CD4-positive, alpha-beta T cell treated with Interleukin-6 for 4 hours (primary cell): Measurements from ENCODE around the gene MIA.
"Not testable (repeated sequence)": the region's sequence is repeated elsewhere in the genome, so short reads cannot be mapped to it uniquely, and the experiment has no call there.

Experiments
- DNase-seq: peaks from one replicate; pipeline ENCODE4 v3.0.0-alpha.2; 2020; ENCODE audit warnings: mixed read lengths

MIA gene

GRCh38 chr19:40774916-40775631, at the start of gene MIA:
MIA (plus strand) TSS chr19:40775521; CDS start chr19:40775543, 22 bp downstream.
- DNase-seq: no peak

GRCh38 chr19:40726279-40726678, 49.0 kb upstream of the MIA start:
- no peak for DNase-seq

- DNase-seq: not testable (repeated sequence)
These were observed 45.3 kb upstream of the MIA start for GRCh38 chr19:40730065-40730464.

GRCh38 chr19:40732304-40732703, 43.0 kb upstream of the MIA start:
- DNase-seq: not testable (repeated sequence)

- DNase-seq: no peak
These were observed 42.2 kb upstream of the MIA start for GRCh38 chr19:40733149-40733548.

GRCh38 chr19:40735013-40735771, 40.1 kb upstream of the MIA start:
- no peak for DNase-seq

- no peak for DNase-seq
These were observed 38.7 kb upstream of the MIA start for GRCh38 chr19:40736661-40737060.

GRCh38 chr19:40737102-40737644, 38.1 kb upstream of the MIA start:
- DNase-seq: no peak

- DNase-seq: no peak
These were observed 36.1 kb upstream of the MIA start for GRCh38 chr19:40739030-40739839.

- no peak for DNase-seq
These were observed 35.2 kb upstream of the MIA start for GRCh38 chr19:40739871-40740703.

GRCh38 chr19:40740747-40741146, 34.6 kb upstream of the MIA start:
- DNase-seq: no peak

GRCh38 chr19:40741527-40742390, 33.6 kb upstream of the MIA start:
- no peak for DNase-seq

GRCh38 chr19:40742477-40742876, 32.8 kb upstream of the MIA start:
- DNase-seq: no peak

- no peak for DNase-seq
These were observed 32.4 kb upstream of the MIA start for GRCh38 chr19:40742886-40743285.

- DNase-seq: no peak
These were observed 31.4 kb upstream of the MIA start for GRCh38 chr19:40743926-40744325.

- peak; percentile 39 for DNase-seq
These were observed 30.5 kb upstream of the MIA start for GRCh38 chr19:40744554-40745401.

GRCh38 chr19:40745402-40745780, 29.9 kb upstream of the MIA start:
- DNase-seq: no peak

GRCh38 chr19:40747536-40747935, 27.8 kb upstream of the MIA start:
- DNase-seq: no peak

GRCh38 chr19:40750058-40750873, 25.1 kb upstream of the MIA start, which contains the start of gene ACTMAP:
ACTMAP (minus strand) TSS chr19:40750477; CDS start chr19:40749803, 674 bp downstream.
- DNase-seq: peak; percentile 99
